HAP-1 (cell line): ENCODE results near the gene FASTKD3.
"Not testable (repeated sequence)": the region's sequence is repeated elsewhere in the genome, so short reads cannot be mapped to it uniquely, and the experiment has no call there.

Source experiments
- DNase-seq, 2 experiments: peaks; one replicate each; pipeline ENCODE4 v3.0.0-alpha.2; 2016 to 2020; ENCODE audit warnings: low spot score in 2 of 2
- H3K27me3 ChIP-seq: fragments of 250-450 bp; sonication (Bioruptor Pico); 2 replicates; pipeline ENCODE4 v1.5.1; 2020; ENCODE audit warnings: low read depth, mild to moderate bottlenecking, moderate library complexity
- H3K36me3 ChIP-seq: fragments of 250-450 bp; sonication (Bioruptor Pico); replicated peaks from 2 replicates; pipeline ENCODE4 v1.5.1; 2020; ENCODE audit warnings: mild to moderate bottlenecking
- H3K4me1 ChIP-seq: fragments of 250-450 bp; sonication (Bioruptor Pico); 2 replicates; pipeline ENCODE4 v1.5.1; 2020; ENCODE audit warnings: mild to moderate bottlenecking
- H3K4me3 ChIP-seq: fragments of 250-450 bp; sonication (Bioruptor Pico); 2 replicates; pipeline ENCODE4 v1.5.1; 2020; ENCODE audit warnings: mild to moderate bottlenecking, moderate library complexity
- H3K9me3 ChIP-seq: fragments of 250-450 bp; sonication (Bioruptor Pico); 2 replicates; pipeline ENCODE4 v1.5.1; 2020; ENCODE audit warnings: mild to moderate bottlenecking, moderate library complexity
- in situ Hi-C: fragments of 300-500 bp; cut with MboI; formaldehyde crosslinking; loops from 3 replicates; pipeline ENCODE4 v1.14.3; 2020; ENCODE audit warnings: low sequenced_read_pairs, inconsistent platforms, mixed read lengths

The FASTKD3 gene

GRCh38 chr5:7868773-7869473, at the start of gene FASTKD3, which contains the start of gene MTRR:
TSS of gene FASTKD3 (minus strand) at chr5:7869031. CDS start at chr5:7868083, 948 bp downstream.
TSS of gene MTRR (plus strand) at chr5:7869148. CDS start at chr5:7870795, 1,647 bp downstream.
- peak; percentile 86 to 93 for DNase-seq
- Histone ChIP-seq H3K36me3 (peaks cover 41% of the 10 kb centered on the region), H3K27me3 (no peaks in the 10 kb centered on the region), H3K9me3 (no peaks in the 10 kb centered on the region), H3K4me3 (peak within 1 kb of the TSS; percentile 88), H3K4me1 (peaks cover 15% of the 10 kb centered on the region)
- in situ Hi-C loops, result loop anchor here (10.0 to 25.0 kb wide), 2 partner anchors 1107 to 1254 kb away; no protein-coding TSS in a partner anchor

DNA sequence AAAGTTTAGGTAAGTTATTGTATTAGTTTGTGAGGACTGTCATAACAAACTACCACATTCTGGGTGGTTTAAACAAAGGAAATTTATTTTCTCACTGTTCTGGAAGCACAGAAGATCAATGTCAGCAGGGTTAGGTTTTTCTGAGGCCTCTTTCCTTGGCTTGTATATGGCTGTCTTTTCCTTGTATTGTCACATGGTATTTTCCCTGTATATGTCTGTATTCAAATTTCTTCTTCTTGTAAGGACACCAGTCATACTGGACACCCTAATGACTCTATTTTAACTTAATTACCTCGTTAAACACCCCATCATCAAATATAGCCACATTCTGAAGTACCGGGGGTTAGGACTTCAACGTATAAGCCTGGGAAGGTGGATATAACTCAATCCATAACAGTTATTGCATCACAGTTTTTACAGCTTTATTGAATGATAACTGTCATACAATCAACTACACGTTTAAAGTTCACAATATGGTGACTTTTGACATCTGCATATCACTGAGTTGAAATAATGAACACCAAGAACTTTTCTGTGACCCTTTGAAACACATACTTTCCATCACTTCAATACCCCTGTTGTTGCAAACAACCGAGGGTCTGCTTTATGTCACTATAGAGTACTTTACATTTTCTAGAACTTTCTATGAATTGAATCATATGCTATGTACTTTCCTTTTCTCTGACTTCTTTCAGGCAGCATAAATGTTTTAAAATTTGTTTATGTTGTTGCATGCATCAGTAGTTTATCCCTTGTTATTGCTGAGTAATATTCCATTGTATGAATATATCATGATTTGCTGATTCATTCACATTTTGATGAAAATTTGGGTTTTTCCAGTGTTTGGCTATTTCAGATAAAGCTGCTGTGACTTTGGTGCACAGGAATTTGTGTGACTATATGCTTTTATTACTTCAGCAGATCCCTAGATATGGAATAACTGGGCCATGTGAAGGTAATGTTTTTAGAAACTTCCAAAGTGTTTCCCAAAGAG, 48.6 kb upstream of the FASTKD3 start:
- H3K9me3 ChIP-seq, result no peaks in the 10 kb centered on the region
- no peaks in the 10 kb centered on the region for H3K4me1 ChIP-seq
- in situ Hi-C loops, result no loop called here
- no peaks in the 10 kb centered on the region for H3K36me3 ChIP-seq
- H3K27me3 ChIP-seq, result no peaks in the 10 kb centered on the region
- no peak for DNase-seq
- no peak overlapping the region for H3K4me3 ChIP-seq

DNA sequence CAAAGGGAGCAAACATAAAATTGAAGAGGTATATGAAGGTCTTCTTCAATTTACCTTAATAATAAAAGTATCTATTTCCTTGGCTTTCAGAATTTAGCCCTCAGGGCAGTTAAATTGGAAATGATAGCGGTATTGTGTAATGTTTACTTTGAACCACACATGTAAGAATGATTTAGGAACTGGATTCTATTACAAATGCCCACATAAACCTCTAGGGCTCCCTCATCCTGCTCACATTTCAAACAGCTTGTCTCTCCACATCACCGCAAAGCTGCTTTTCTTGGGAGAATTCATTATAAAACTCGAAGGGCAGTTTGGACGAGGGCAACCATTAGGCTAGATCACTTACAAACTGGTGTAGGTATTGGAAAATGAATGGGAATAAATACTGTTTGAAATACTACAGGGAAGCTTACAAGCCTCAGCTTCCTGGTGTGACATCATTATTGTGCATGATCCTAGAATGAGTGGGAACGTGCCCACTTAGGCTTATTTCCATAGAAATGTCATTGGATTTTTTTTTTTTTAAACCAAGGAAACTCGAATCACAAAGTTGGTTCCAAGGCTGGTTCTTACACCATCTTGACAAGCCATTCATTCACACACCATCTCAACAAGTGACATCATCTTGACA, 47.5 kb upstream of the FASTKD3 start:
- no peaks in the 10 kb centered on the region for H3K27me3 ChIP-seq
- in situ Hi-C loops, result no loop called here
- no peaks in the 10 kb centered on the region for H3K36me3 ChIP-seq
- H3K9me3 ChIP-seq, result no peaks in the 10 kb centered on the region
- H3K4me1 ChIP-seq, result no peaks in the 10 kb centered on the region
- no peak overlapping the region for H3K4me3 ChIP-seq
- no peak for DNase-seq

- H3K4me3 ChIP-seq, H3K36me3 ChIP-seq, DNase-seq, in situ Hi-C loops, H3K9me3 ChIP-seq, H3K4me1 ChIP-seq, H3K27me3 ChIP-seq: not testable (repeated sequence)
These were observed 42.6 kb upstream of the FASTKD3 start for GRCh38 chr5:7911429-7911771.

DNA sequence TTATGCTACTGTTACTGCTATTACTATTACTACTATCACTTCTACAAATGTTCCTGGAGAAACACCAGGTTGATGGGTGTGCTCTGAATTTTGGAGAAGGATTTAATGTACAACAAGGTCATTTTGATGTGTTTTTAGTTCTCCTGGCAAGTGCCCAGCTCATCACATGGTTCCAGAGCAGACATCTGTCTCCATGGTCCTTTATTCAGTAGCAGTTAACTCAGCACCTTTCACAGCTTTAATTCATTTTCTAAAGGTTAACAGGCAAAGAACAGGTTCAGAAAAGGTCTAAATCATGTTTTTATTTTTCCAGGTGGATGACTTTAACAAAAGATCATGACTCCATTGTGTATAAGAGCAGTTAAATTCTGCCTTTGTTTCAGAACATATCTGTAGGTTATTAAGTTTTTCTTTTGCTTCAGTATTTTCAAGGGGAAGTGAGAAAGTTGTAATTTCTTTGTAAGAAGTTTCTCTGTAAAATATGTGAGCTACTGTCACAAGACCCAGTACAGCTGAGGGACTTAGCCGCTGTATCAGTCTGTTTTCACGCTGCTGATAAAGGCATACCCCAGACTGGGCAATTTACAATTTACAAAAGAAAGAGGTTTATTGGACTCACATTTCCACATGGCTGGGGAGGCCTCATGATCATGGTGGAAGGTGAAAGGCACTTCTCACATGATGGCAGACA, 42.1 kb upstream of the FASTKD3 start:
- no peaks in the 10 kb centered on the region for H3K9me3 ChIP-seq
- H3K27me3 ChIP-seq, result no peaks in the 10 kb centered on the region
- in situ Hi-C loops, result no loop called here
- no peaks in the 10 kb centered on the region for H3K4me1 ChIP-seq
- no peak for DNase-seq
- no peaks in the 10 kb centered on the region for H3K36me3 ChIP-seq
- H3K4me3 ChIP-seq, result no peak overlapping the region

DNA sequence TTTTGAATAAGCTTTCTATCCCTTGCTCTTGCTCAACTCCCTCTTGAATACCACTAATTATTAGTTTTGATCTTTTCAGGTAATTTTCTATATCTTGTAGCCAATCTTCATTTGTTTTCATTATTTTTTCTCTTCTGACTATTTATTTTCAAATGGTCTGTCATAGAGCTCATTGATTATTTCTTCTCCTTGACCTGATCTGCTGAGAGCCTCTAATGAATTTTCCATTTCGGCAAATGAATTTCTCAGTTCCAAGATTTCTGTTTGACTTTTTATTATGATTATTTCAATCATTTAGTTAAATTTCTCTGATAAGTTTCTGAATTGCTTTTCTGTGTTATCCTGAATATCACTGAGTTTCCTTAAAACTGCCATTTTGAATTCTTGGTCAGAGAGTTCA, 39.5 kb upstream of the FASTKD3 start:
- Histone ChIP-seq H3K4me1 (no peaks in the 10 kb centered on the region), H3K4me3 (no peak overlapping the region), H3K36me3 (peaks cover under 1% of the 10 kb centered on the region; the same call in 1 of the 2 replicates), H3K9me3 (no peaks in the 10 kb centered on the region), H3K27me3 (no peaks in the 10 kb centered on the region)
- in situ Hi-C loops, result no loop called here
- DNase-seq, result no peak

DNA sequence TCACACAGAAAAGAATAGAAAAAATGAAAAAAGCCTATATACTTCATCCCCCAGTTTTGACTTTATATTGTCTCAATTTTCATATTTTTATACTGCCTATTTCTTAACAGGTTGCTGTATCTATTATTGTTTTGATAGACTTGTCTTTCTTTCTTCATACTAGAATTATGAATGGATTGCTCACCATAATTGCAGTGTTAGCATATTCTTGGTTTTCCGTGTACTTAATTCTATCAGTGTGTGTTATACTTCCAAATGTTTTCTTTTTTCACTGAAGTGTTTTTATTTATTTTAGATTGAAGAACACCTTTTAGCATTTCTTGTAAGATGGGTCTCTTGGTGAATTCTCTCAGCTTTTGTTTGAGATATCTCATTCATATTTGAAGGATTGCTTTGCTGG, 38.8 kb upstream of the FASTKD3 start:
- in situ Hi-C loops, result no loop called here

GRCh38 chr5:7904170-7904569, 35.3 kb upstream of the FASTKD3 start:
- no peak for DNase-seq
- Histone ChIP-seq H3K4me3 (no peak overlapping the region), H3K9me3 (no peaks in the 10 kb centered on the region), H3K4me1 (no peaks in the 10 kb centered on the region), H3K27me3 (no peaks in the 10 kb centered on the region), H3K36me3 (peaks cover 32% of the 10 kb centered on the region)
- in situ Hi-C loops, result no loop called here

More for the DNA sequence above, 38.8 kb upstream of the FASTKD3 start:
- Histone ChIP-seq H3K4me3 (no peak overlapping the region), H3K27me3 (no peaks in the 10 kb centered on the region), H3K36me3 (peaks cover 7% of the 10 kb centered on the region), H3K9me3 (no peaks in the 10 kb centered on the region), H3K4me1 (no peaks in the 10 kb centered on the region)
- no peak for DNase-seq

GRCh38 chr5:7902666-7903625, 34.1 kb upstream of the FASTKD3 start:
- Histone ChIP-seq H3K36me3 (peaks cover 45% of the 10 kb centered on the region), H3K4me3 (no peak overlapping the region), H3K4me1 (no peaks in the 10 kb centered on the region), H3K9me3 (no peaks in the 10 kb centered on the region), H3K27me3 (no peaks in the 10 kb centered on the region)
- no peak for DNase-seq
- in situ Hi-C loops, result no loop called here

GRCh38 chr5:7902201-7902600, 33.4 kb upstream of the FASTKD3 start:
- DNase-seq, result no peak
- in situ Hi-C loops, result no loop called here
- H3K36me3 ChIP-seq, result peaks cover 52% of the 10 kb centered on the region

DNA sequence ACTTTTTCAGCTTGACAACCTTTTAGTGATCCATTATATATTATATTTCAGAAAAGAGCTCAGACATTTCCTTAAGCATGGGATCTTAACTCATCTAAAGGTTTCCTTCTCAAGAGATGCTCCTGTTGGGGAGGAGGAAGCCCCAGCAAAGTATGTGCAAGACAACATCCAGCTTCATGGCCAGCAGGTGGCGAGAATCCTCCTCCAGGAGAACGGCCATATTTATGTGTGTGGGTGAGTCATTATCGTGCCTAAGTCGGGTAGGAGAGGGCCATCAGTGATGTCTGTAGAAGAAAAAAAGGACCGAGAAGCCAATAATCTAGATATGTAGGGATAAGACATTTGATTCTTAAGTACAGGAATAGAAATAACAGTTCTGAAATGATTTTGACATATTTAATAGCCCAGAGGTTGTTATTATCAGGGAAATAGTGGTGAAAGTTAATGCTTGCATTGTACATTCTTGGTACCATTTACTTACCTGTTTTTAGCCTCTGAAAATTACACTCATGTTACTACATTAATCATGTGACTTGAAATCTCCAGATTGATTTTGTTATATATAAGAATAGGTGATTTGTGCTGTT, 28.3 kb upstream of the FASTKD3 start:
- Histone ChIP-seq H3K36me3 (peaks cover 88% of the 10 kb centered on the region), H3K4me1 (no peaks in the 10 kb centered on the region), H3K27me3 (no peaks in the 10 kb centered on the region), H3K4me3 (no peak overlapping the region), H3K9me3 (no peaks in the 10 kb centered on the region)
- in situ Hi-C loops, result no loop called here
- peak; percentile 27 to 66 for DNase-seq

More at GRCh38 chr5:7902201-7902600, 33.4 kb upstream of the FASTKD3 start:
- Histone ChIP-seq H3K4me1 (no peaks in the 10 kb centered on the region), H3K4me3 (no peak overlapping the region), H3K27me3 (no peaks in the 10 kb centered on the region), H3K9me3 (no peaks in the 10 kb centered on the region)

DNA sequence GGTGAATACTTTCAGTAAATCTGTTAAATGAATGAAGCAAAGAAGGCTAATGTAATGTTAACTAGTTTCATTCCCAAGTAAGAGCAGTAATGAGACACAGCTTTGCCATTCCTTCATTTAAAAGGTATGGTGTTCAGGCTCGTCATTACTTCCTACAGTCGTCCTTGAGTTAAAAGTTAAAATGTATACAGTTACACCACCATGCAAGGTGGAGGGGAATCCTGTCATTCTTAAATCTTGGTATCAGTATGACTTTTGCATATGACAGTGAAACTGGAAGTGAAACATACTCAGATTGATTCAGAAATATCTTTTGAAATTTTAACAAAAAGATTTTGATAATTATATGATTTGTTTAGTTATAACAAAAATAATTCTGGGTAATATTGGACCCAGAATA, 26.0 kb upstream of the FASTKD3 start:
- Histone ChIP-seq H3K27me3 (no peaks in the 10 kb centered on the region), H3K36me3 (peaks cover 88% of the 10 kb centered on the region), H3K4me1 (no peaks in the 10 kb centered on the region), H3K9me3 (no peaks in the 10 kb centered on the region), H3K4me3 (no peak overlapping the region)
- DNase-seq, result no peak
- in situ Hi-C loops, result no loop called here
